GM12864 (cell line): Measurements from ENCODE around the gene IFIT3.
"Not testable (repeated sequence)": the region's sequence is repeated elsewhere in the genome, so short reads cannot be mapped to it uniquely, and the experiment has no call there.

ENCODE experiments used
- DNase-seq: peaks from one replicate; pipeline ENCODE4 v3.0.0-alpha.2; 2011; ENCODE audit warnings: low read depth
- H3K4me3 ChIP-seq: 2 replicates; pipeline ENCODE4 v1.5.1; 2011; ENCODE audit warnings: mild to moderate bottlenecking, low read depth, low read length, control low read depth
- CTCF ChIP-seq: IDR thresholded peaks from 2 replicates; pipeline ENCODE4 v1.5.1; 2011; ENCODE audit warnings: low read depth, mild to moderate bottlenecking, moderate library complexity, low read length, control low read depth, inconsistent platforms; ENCODE audit errors: missing control alignments

IFIT3 gene

GRCh38 chr10:89308736-89309135, 19.1 kb upstream of the IFIT3 start:
- no peak overlapping the region for H3K4me3 ChIP-seq
- DNase-seq, result no peak
- no peak for TF ChIP-seq CTCF

- no peak for TF ChIP-seq CTCF
- no peak for DNase-seq
- H3K4me3 ChIP-seq, result no peak overlapping the region
Measured at GRCh38 chr10:89309156-89310055, 18.4 kb upstream of the IFIT3 start.

- no peak overlapping the region for H3K4me3 ChIP-seq
- TF ChIP-seq CTCF, result no peak
- DNase-seq, result no peak
Measured at GRCh38 chr10:89310056-89310893, 17.5 kb upstream of the IFIT3 start.

- H3K4me3 ChIP-seq, result no peak overlapping the region
- DNase-seq, result no peak
- no peak for TF ChIP-seq CTCF
Measured at GRCh38 chr10:89312973-89313372, 14.8 kb upstream of the IFIT3 start.

- TF ChIP-seq CTCF, result no peak
- no peak overlapping the region for H3K4me3 ChIP-seq
- DNase-seq, result no peak
Measured at GRCh38 chr10:89314676-89315075, 13.1 kb upstream of the IFIT3 start.

- not testable (repeated sequence) for H3K4me3 ChIP-seq, DNase-seq
Measured at GRCh38 chr10:89318047-89318446, 9.8 kb upstream of the IFIT3 start.

- not testable (repeated sequence) for DNase-seq, H3K4me3 ChIP-seq
Measured at GRCh38 chr10:89325081-89325480, 2.7 kb upstream of the IFIT3 start.

- not testable (repeated sequence) for H3K4me3 ChIP-seq, DNase-seq
Measured at GRCh38 chr10:89325856-89326255, 1.9 kb upstream of the IFIT3 start.
